B cell (primary cell): ENCODE data around the gene FAM117B. TPM values are rescaled to one million over a fixed set of nuclear protein-coding genes. Genes with fewer than 3 reads are reported as not detected.

ENCODE experiments used
- ATAC-seq: fragments of 200-7000 bp; cut with Tn5 transposase; one replicate; pipeline ENCODE4 v1.10.0; 2021; ENCODE audit warnings: low read depth, mild to moderate bottlenecking, moderate number of reproducible peaks, moderate library complexity
- CTCF ChIA-PET: fragments of 350-600 bp; sonication (Branson Sonifier 250); formaldehyde crosslinking; loops from one replicate; lab custom pipeline; 2021; ENCODE audit warnings: antibody characterized with exemption, inconsistent platforms; lab: Charles Lee
- POLR2A ChIA-PET: fragments of 350-600 bp; sonication (Branson Sonifier 250); formaldehyde crosslinking; loops from one replicate; lab custom pipeline; 2021; ENCODE audit warnings: antibody characterized with exemption; lab: Charles Lee
- DNase-seq: peaks from one replicate; pipeline ENCODE4 v3.0.0; 2013
- H2AFZ ChIP-seq: 2 replicates; pipeline ENCODE4 v1.6.1; 2012; ENCODE audit warnings: mild to moderate bottlenecking, low read depth, low read length; ENCODE audit not compliant: insufficient read depth, poor library complexity, severe bottlenecking
- H3K27ac ChIP-seq, 2 donors: 1 replicate in 1 of 2; 2 replicates in 1 of 2; pipeline ENCODE4 v1.5.1; 2012 to 2013; ENCODE audit warnings: low read length in 2 of 2, mild to moderate bottlenecking in 2 of 2, moderate library complexity in 1 of 2
- H3K27me3 ChIP-seq, 4 experiments: fragments of 200-600 bp in 1 of 4; sonication (generic) in 1 of 4; replicated peaks in 1 of 4; 1 replicate in 2 of 4; 2 replicates in 2 of 4; pipeline versions ENCODE4 v1.6.1 to v1.7.0; 2013 to 2016; ENCODE audit warnings: low read length in 3 of 4, mild to moderate bottlenecking in 2 of 4, mixed read lengths in 1 of 4, moderate library complexity in 1 of 4; ENCODE audit not compliant: insufficient read depth in 4 of 4, control insufficient read depth in 3 of 4; ENCODE audit errors: control extremely low read depth in 1 of 4
- H3K36me3 ChIP-seq, 2 experiments: replicated peaks in 1 of 2; 1 replicate in 1 of 2; 2 replicates in 1 of 2; pipeline versions ENCODE4 v1.6.1 to v1.7.1; 2013; ENCODE audit warnings: low read length in 1 of 2; ENCODE audit not compliant: insufficient read depth in 2 of 2, control insufficient read depth in 1 of 2; ENCODE audit errors: control extremely low read depth in 1 of 2, extremely low read depth in 1 of 2
- H3K4me1 ChIP-seq, 2 donors: fragments of 200-600 bp in 1 of 2; sonication (generic) in 1 of 2; 1 replicate in 1 of 2; 2 replicates in 1 of 2; pipeline versions ENCODE4 v1.5.1 to v1.6.1; 2013 to 2017; ENCODE audit warnings: low read length in 2 of 2; ENCODE audit not compliant: control insufficient read depth in 2 of 2, insufficient read depth in 2 of 2
- H3K4me2 ChIP-seq: replicated peaks from 2 replicates; pipeline ENCODE3; 2012; ENCODE audit warnings: mild to moderate bottlenecking, low read depth, low read length; ENCODE audit not compliant: poor library complexity, severe bottlenecking
- H3K4me3 ChIP-seq, 5 experiments: fragments of 200-600 bp in 1 of 5; sonication (generic) in 1 of 5; 1 replicate in 3 of 5; 2 replicates in 2 of 5; pipeline versions ENCODE4 v1.5.1 to v1.7.0; 2011 to 2016; ENCODE audit warnings: low read length in 4 of 5, mild to moderate bottlenecking in 4 of 5, low read depth in 2 of 5, control low read depth in 1 of 5, moderate library complexity in 1 of 5; ENCODE audit not compliant: insufficient read depth in 1 of 5; ENCODE audit errors: control extremely low read depth in 1 of 5, extremely low read depth in 1 of 5
- H3K79me2 ChIP-seq: fragments of 200-600 bp; sonication (generic); one replicate; pipeline ENCODE4 v1.6.0; 2016; ENCODE audit warnings: low read length; ENCODE audit not compliant: control insufficient read depth, insufficient read depth
- H3K9ac ChIP-seq: fragments of 200-600 bp; sonication (generic); 2 replicates; pipeline ENCODE4 v1.6.1; 2017; ENCODE audit warnings: mild to moderate bottlenecking, low read length, moderate library complexity
- H3K9me3 ChIP-seq, 3 donors: one replicate each; pipeline versions ENCODE4 v1.6.1 to v1.7.1; 2013; ENCODE audit warnings: low read length in 2 of 3; ENCODE audit not compliant: control insufficient read depth in 2 of 3, insufficient read depth in 1 of 3; ENCODE audit errors: control extremely low read depth in 1 of 3
- H4K20me1 ChIP-seq: 2 replicates; pipeline ENCODE4 v1.6.0; 2012; ENCODE audit warnings: mild to moderate bottlenecking, low read length; ENCODE audit not compliant: insufficient read depth, control insufficient read depth, poor library complexity, severe bottlenecking
- H3K27ac Mint-ChIP-seq: one replicate; pipeline ENCODE4 v1.8.0; 2021; ENCODE audit warnings: mixed read lengths
- H3K27me3 Mint-ChIP-seq: one replicate; pipeline ENCODE4 v1.8.0; 2021; ENCODE audit warnings: mixed read lengths
- H3K4me1 Mint-ChIP-seq: one replicate; pipeline ENCODE4 v1.8.0; 2021; ENCODE audit warnings: mixed read lengths
- H3K4me3 Mint-ChIP-seq: one replicate; pipeline ENCODE4 v1.8.0; 2021; ENCODE audit warnings: mixed read lengths
- H3K9me3 Mint-ChIP-seq: one replicate; pipeline ENCODE4 v1.8.0; 2022; ENCODE audit warnings: mixed read lengths; ENCODE audit not compliant: insufficient read depth
- CTCF ChIP-seq: fragments of 200-600 bp; IDR thresholded peaks from one replicate; pipeline ENCODE4 v1.8.0; 2022; ENCODE audit warnings: antibody characterized with exemption, mild to moderate bottlenecking
- EZH2 ChIP-seq: IDR thresholded peaks from 2 replicates; pipeline ENCODE4 v1.6.1; 2012; ENCODE audit warnings: borderline replicate concordance, low read depth, mild to moderate bottlenecking, moderate library complexity, low read length; ENCODE audit not compliant: insufficient read depth, poor library complexity, severe bottlenecking
- WGBS: methylation state at CpG from one replicate; pipeline ENCODE4 v1.1.5; 2013; ENCODE audit warnings: missing lambda C conversion rate; ENCODE audit not compliant: insufficient coverage; 5-methylcytosine and 5-hydroxymethylcytosine counted together
- intact Hi-C: fragments of 100-400 bp; cut with micrococcal nuclease; formaldehyde crosslinking; loops from one replicate; pipeline ENCODE4 v1.10.0; 2022
- polyA plus RNA-seq: library from polyadenylated mRNA; depleted of rRNA; stranded (reverse); fragments of >200 nt; gene quantifications from 2 replicates; pipeline ENCODE4 v1.2.3, GENCODE V29; 2012
- total RNA-seq, 2 donors: library from RNA; stranded (reverse); fragments of 120-200 nt in 1 of 2; gene quantifications; 1 replicate in 1 of 2; 2 replicates in 1 of 2; pipeline versions ENCODE4 v1.2.3 to v1.2.4, GENCODE V29; 2013 to 2022

Gene FAM117B
- total and polyA plus RNA-seq, 2 donors (not counting 1 experiment from before 2014, with no cell fraction given): 11.5 to 50.1 TPM

- no peak overlapping the region for H2AFZ ChIP-seq
- no peaks in the 10 kb centered on the region for H3K4me1 ChIP-seq
- peaks cover 17% of the 10 kb centered on the region for H3K4me1 Mint-ChIP-seq
- no peak overlapping the region for H3K4me3 Mint-ChIP-seq
- H3K4me3 ChIP-seq: no peak overlapping the region
- no peaks in the 10 kb centered on the region for H3K27me3 ChIP-seq
- WGBS: no CpG with 5 or more reads among the region's 1 CpG
- ATAC-seq (no peak), DNase-seq (no peak)
- ChIA-PET CTCF (no interaction called here), POLR2A (no interaction called here)
- TF ChIP-seq EZH2 (no peak), CTCF (no peak)
- peaks cover 25% of the 10 kb centered on the region for H3K79me2 ChIP-seq
- H3K36me3 ChIP-seq: peaks cover 1 to 36% of the 10 kb centered on the region in 2 experiments
- no peaks in the 10 kb centered on the region for H3K27me3 Mint-ChIP-seq
- peaks cover 2 to 21% (median 18%) of the 10 kb centered on the region in 3 donors for H3K9me3 ChIP-seq
- no peak overlapping the region for H3K27ac ChIP-seq
- no peak overlapping the region for H3K4me2 ChIP-seq
- no peak overlapping the region for H3K9ac ChIP-seq
- H3K27ac Mint-ChIP-seq: peak overlapping the region; percentile 6
- intact Hi-C loops: no loop called here
- peaks cover 9% of the 10 kb centered on the region for H3K9me3 Mint-ChIP-seq
- no peaks in the 10 kb centered on the region for H4K20me1 ChIP-seq
Observed at GRCh38 chr2:202743613-202744012, 108.8 kb downstream of the FAM117B start.

GRCh38 chr2:202749477-202749876 is 114.7 kb downstream of the FAM117B start:
- no peaks in the 10 kb centered on the region for H3K27me3 Mint-ChIP-seq
- H3K27ac Mint-ChIP-seq: peak overlapping the region; percentile 85
- Histone ChIP-seq H3K4me3 (no peak overlapping the region), H4K20me1 (no peaks in the 10 kb centered on the region), H2AFZ (no peak overlapping the region), H3K9me3 (peaks cover under 1 to 6% (median 1%) of the 10 kb centered on the region in 3 donors), H3K36me3 (peaks cover 0 to 6% of the 10 kb centered on the region in 2 experiments), H3K9ac (no peak overlapping the region), H3K27ac (peak overlapping the region; percentile 59 to 74), H3K4me2 (no peak overlapping the region), H3K27me3 (no peaks in the 10 kb centered on the region), H3K4me1 (peaks cover 14 to 19% of the 10 kb centered on the region in 2 donors), H3K79me2 (peaks cover 9% of the 10 kb centered on the region)
- intact Hi-C loops: no loop called here
- ATAC-seq: no peak
- no CpG with 5 or more reads among the region's 2 CpGs for WGBS
- ChIA-PET CTCF (no interaction called here), POLR2A (interaction anchor here (2.2 kb wide), 1 partner anchor 113 kb away, joined by 7 read pairs; no protein-coding TSS in a partner anchor)
- H3K4me3 Mint-ChIP-seq: no peak overlapping the region
- H3K9me3 Mint-ChIP-seq: peaks cover 2% of the 10 kb centered on the region
- DNase-seq: no peak
- H3K4me1 Mint-ChIP-seq: peaks cover 46% of the 10 kb centered on the region
- no peak for TF ChIP-seq EZH2
- no peak for TF ChIP-seq CTCF
